WTC11 (cell line): ENCODE data around the gene TSR3.

Experiments
- CBFB ChIP-seq: sonication (generic); formaldehyde crosslinking; IDR thresholded peaks from 2 replicates; pipeline ENCODE4 v1.8.1; 2022; ENCODE audit warnings: mild to moderate bottlenecking, low read depth, missing genetic modification reagents
- GABPB1 ChIP-seq: sonication (generic); formaldehyde crosslinking; IDR thresholded peaks from 2 replicates; pipeline ENCODE4 v1.8.1; 2023; ENCODE audit warnings: mild to moderate bottlenecking, missing genetic modification reagents
- SOX15 ChIP-seq: fragments of 250-450 bp; sonication (Bioruptor Pico); IDR thresholded peaks from 2 replicates; pipeline ENCODE4 v1.9.0; 2021; ENCODE audit warnings: mild to moderate bottlenecking
- TEAD4 ChIP-seq: sonication (generic); formaldehyde crosslinking; IDR thresholded peaks from 2 replicates; pipeline ENCODE4 v1.8.0; 2022; ENCODE audit warnings: mild to moderate bottlenecking, missing genetic modification reagents
- ZNF232 ChIP-seq: sonication (generic); formaldehyde crosslinking; IDR thresholded peaks from 2 replicates; pipeline ENCODE4 v1.8.0; 2022; ENCODE audit warnings: mild to moderate bottlenecking, missing genetic modification reagents
- ZNF396 ChIP-seq: fragments of 250-450 bp; sonication (Bioruptor Pico); IDR thresholded peaks from 2 replicates; pipeline ENCODE4 v1.8.0; 2021; ENCODE audit warnings: mild to moderate bottlenecking, moderate library complexity, borderline replicate concordance
- TF ChIP-seq, protein P1 (sequence below): fragments of 200-600 bp; IDR thresholded peaks from 2 replicates; pipeline ENCODE4 v1.8.0; 2022; ENCODE audit warnings: antibody characterized with exemption
- TF ChIP-seq, protein P2 (sequence below): sonication (generic); formaldehyde crosslinking; IDR thresholded peaks from 2 replicates; pipeline ENCODE4 v1.8.1; 2023; ENCODE audit warnings: mild to moderate bottlenecking, missing genetic modification reagents
- TF ChIP-seq, protein P3 (sequence below): sonication (generic); formaldehyde crosslinking; IDR thresholded peaks from 2 replicates; pipeline ENCODE4 v1.8.1; 2022; ENCODE audit warnings: mild to moderate bottlenecking, moderate library complexity, missing genetic modification reagents
- TF ChIP-seq, protein P4 (sequence below): fragments of 250-450 bp; sonication (Bioruptor Pico); IDR thresholded peaks from 2 replicates; pipeline ENCODE4 v1.9.0; 2021; ENCODE audit warnings: mild to moderate bottlenecking
- TF ChIP-seq, protein P5 (sequence below): sonication (generic); formaldehyde crosslinking; conservative IDR thresholded peaks from 2 replicates; pipeline ENCODE4 v1.8.1; 2022; ENCODE audit warnings: mild to moderate bottlenecking, missing genetic modification reagents

DNA sequence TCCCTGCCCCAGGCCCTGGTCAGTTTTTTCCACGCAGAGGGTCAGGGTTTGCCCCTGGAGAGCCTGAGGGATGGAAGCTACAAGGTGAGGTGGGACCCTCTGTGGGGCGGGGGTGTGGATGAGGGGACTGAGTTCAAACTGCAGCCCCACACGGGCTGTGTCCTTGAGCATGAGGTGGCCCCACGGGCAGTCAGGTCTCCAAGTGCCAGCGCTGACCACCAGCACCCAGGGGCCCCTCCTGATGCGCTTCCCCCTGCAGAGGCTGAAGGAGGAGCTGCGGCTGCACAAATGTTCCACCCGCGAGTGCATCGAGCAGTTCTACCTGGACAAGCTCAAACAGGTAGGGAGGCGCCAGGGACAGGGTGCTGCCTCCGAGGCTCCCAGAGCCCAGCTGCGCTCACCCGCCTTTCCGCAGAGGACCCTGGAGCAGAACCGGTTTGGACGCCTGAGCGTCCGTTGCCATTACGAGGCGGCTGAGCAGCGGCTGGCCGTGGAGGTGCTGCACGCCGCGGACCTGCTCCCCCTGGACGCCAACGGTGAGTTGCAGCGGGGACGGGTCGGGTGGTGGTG is 4.3 kb downstream of the TSR3 start:
- TF ChIP-seq, protein P1, sequence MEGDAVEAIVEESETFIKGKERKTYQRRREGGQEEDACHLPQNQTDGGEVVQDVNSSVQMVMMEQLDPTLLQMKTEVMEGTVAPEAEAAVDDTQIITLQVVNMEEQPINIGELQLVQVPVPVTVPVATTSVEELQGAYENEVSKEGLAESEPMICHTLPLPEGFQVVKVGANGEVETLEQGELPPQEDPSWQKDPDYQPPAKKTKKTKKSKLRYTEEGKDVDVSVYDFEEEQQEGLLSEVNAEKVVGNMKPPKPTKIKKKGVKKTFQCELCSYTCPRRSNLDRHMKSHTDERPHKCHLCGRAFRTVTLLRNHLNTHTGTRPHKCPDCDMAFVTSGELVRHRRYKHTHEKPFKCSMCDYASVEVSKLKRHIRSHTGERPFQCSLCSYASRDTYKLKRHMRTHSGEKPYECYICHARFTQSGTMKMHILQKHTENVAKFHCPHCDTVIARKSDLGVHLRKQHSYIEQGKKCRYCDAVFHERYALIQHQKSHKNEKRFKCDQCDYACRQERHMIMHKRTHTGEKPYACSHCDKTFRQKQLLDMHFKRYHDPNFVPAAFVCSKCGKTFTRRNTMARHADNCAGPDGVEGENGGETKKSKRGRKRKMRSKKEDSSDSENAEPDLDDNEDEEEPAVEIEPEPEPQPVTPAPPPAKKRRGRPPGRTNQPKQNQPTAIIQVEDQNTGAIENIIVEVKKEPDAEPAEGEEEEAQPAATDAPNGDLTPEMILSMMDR = no peak
- TF ChIP-seq ZNF232 = no peak
- TF ChIP-seq, protein P2, sequence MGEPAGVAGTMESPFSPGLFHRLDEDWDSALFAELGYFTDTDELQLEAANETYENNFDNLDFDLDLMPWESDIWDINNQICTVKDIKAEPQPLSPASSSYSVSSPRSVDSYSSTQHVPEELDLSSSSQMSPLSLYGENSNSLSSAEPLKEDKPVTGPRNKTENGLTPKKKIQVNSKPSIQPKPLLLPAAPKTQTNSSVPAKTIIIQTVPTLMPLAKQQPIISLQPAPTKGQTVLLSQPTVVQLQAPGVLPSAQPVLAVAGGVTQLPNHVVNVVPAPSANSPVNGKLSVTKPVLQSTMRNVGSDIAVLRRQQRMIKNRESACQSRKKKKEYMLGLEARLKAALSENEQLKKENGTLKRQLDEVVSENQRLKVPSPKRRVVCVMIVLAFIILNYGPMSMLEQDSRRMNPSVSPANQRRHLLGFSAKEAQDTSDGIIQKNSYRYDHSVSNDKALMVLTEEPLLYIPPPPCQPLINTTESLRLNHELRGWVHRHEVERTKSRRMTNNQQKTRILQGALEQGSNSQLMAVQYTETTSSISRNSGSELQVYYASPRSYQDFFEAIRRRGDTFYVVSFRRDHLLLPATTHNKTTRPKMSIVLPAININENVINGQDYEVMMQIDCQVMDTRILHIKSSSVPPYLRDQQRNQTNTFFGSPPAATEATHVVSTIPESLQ (CRISPR knock-in tag) = no peak
- TF ChIP-seq, protein P3, sequence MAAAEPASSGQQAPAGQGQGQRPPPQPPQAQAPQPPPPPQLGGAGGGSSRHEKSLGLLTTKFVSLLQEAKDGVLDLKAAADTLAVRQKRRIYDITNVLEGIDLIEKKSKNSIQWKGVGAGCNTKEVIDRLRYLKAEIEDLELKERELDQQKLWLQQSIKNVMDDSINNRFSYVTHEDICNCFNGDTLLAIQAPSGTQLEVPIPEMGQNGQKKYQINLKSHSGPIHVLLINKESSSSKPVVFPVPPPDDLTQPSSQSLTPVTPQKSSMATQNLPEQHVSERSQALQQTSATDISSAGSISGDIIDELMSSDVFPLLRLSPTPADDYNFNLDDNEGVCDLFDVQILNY (CRISPR knock-in tag) = no peak
- no peak for TF ChIP-seq SOX15
- no peak for TF ChIP-seq TEAD4
- TF ChIP-seq, protein P4, sequence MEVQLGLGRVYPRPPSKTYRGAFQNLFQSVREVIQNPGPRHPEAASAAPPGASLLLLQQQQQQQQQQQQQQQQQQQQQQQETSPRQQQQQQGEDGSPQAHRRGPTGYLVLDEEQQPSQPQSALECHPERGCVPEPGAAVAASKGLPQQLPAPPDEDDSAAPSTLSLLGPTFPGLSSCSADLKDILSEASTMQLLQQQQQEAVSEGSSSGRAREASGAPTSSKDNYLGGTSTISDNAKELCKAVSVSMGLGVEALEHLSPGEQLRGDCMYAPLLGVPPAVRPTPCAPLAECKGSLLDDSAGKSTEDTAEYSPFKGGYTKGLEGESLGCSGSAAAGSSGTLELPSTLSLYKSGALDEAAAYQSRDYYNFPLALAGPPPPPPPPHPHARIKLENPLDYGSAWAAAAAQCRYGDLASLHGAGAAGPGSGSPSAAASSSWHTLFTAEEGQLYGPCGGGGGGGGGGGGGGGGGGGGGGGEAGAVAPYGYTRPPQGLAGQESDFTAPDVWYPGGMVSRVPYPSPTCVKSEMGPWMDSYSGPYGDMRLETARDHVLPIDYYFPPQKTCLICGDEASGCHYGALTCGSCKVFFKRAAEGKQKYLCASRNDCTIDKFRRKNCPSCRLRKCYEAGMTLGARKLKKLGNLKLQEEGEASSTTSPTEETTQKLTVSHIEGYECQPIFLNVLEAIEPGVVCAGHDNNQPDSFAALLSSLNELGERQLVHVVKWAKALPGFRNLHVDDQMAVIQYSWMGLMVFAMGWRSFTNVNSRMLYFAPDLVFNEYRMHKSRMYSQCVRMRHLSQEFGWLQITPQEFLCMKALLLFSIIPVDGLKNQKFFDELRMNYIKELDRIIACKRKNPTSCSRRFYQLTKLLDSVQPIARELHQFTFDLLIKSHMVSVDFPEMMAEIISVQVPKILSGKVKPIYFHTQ (CRISPR knock-in tag) = no peak
- TF ChIP-seq ZNF396 (CRISPR knock-in tag) = no peak
- TF ChIP-seq, protein P5, sequence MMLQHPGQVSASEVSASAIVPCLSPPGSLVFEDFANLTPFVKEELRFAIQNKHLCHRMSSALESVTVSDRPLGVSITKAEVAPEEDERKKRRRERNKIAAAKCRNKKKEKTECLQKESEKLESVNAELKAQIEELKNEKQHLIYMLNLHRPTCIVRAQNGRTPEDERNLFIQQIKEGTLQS (CRISPR knock-in tag) = no peak
- no peak for TF ChIP-seq GABPB1
- no peak for TF ChIP-seq CBFB (CRISPR knock-in tag)
